ENCODE results near the gene CHST7. TPM values are rescaled to one million over a fixed set of nuclear protein-coding genes. Genes with fewer than 3 reads are reported as not detected.
A peak's percentile ranks its signal among the peaks of the same experiment; 100 is the strongest.

The CHST7 gene
- total and polyA plus RNA-seq, 2 donors (not counting 1 experiment from before 2014, with no cell fraction given): 1.3 to 2.6 TPM

DNA sequence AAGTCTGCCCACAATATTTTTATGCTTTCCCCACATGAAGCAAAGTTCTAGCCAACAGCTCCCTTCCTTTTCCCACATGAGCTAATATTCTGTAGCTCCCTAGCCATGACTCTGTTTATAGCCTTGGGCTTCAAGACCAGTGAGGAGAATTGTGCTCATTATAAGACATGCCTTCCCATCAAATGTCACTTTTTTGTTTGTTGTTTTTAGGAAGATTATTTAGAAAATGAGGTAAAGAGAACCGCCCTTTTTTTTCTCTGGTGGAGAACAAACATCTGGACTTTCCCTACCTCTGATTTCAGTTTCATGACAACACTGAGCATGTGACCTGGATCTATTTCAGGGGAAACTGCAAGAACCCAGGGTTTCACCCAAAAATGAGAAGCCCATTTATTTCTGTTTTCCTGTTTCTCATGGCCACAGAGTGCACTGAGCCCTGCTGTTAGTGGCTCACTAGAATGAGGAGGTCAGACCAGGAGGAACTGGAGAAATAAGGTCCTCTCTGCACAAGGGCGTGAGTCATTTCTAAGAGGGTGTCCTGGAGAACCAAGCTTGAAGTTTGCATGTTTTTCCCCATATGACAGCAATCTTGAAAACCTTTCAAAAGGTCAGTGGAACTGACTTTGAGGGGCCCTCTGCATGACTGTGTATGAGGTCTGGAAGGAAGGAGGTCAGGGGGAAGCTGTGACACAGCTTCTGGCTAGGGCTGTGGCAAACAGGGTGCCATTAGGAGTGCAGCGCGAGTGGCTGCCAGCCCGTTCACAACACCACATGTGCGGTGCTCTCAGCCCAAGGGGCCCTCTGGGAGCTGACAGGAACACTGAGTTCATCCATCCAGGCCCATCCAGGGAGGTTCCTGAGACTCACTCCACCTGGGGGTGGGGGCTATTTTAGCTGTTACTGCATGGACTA is 55.2 kb downstream of the CHST7 start:
- Mint-ChIP-seq H3K27me3 (no peaks in the 10 kb centered on the region), H3K4me3 (peak overlapping the region; percentile 51)
- intact Hi-C loops (cut with micrococcal nuclease): loop anchor here (5.0 kb wide), 1 partner anchor 56 kb away; the partner anchor contains the start of gene CHST7

More for the DNA sequence above, 55.2 kb downstream of the CHST7 start:
- POLR2A ChIA-PET: no interaction called here
- Histone ChIP-seq H3K4me3 (ENCODE audit: control extremely low read depth in 1 of 5, extremely low read depth in 1 of 5, insufficient read depth in 1 of 5, low read depth in 2 of 5, low read length in 4 of 5) (no peak overlapping the region), H3K27me3 (replicated peaks in 1 of 4; ENCODE audit: control extremely low read depth in 1 of 4, control insufficient read depth in 3 of 4, insufficient read depth in 4 of 4, low read length in 3 of 4) (no peaks in the 10 kb centered on the region), H3K79me2 (ENCODE audit: control insufficient read depth, insufficient read depth, low read length) (no peaks in the 10 kb centered on the region), H4K20me1 (ENCODE audit: control insufficient read depth, insufficient read depth, low read length, poor library complexity, severe bottlenecking) (no peaks in the 10 kb centered on the region), H3K9ac (ENCODE audit: low read length) (no peak overlapping the region), H3K4me2 (replicated peaks; ENCODE audit: low read depth, low read length, poor library complexity, severe bottlenecking) (peak overlapping the region; percentile 26), H3K4me1 (ENCODE audit: control insufficient read depth in 2 of 2, insufficient read depth in 2 of 2, low read length in 2 of 2) (peaks cover 34 to 37% of the 10 kb centered on the region in 2 donors), H2AFZ (ENCODE audit: insufficient read depth, low read depth, low read length, poor library complexity, severe bottlenecking) (no peak overlapping the region), H3K36me3 (replicated peaks in 1 of 2; ENCODE audit: control extremely low read depth in 1 of 2, control insufficient read depth in 1 of 2, extremely low read depth in 1 of 2, insufficient read depth in 2 of 2, low read length in 1 of 2) (peaks cover 1 to 25% of the 10 kb centered on the region in 2 experiments), H3K9me3 (ENCODE audit: control extremely low read depth in 1 of 3, control insufficient read depth in 2 of 3, insufficient read depth in 1 of 3, low read length in 2 of 3) (no peaks in the 10 kb centered on the region), H3K27ac (ENCODE audit: low read length in 2 of 2) (peak overlapping the region; percentile 43 to 72)
- Mint-ChIP-seq H3K27ac (peak overlapping the region; percentile 89), H3K9me3 (ENCODE audit: insufficient read depth) (no peaks in the 10 kb centered on the region), H3K4me1 (peaks cover 40% of the 10 kb centered on the region)
- ATAC-seq (ENCODE audit: low read depth) (peak; percentile 64), DNase-seq (peak; percentile 58)
- CTCF ChIA-PET: interaction anchor here (1.2 to 1.4 kb wide), 2 partner anchors 56 to 168 kb away, joined by 3 read pairs; no protein-coding TSS in a partner anchor
- TF ChIP-seq, protein P1, sequence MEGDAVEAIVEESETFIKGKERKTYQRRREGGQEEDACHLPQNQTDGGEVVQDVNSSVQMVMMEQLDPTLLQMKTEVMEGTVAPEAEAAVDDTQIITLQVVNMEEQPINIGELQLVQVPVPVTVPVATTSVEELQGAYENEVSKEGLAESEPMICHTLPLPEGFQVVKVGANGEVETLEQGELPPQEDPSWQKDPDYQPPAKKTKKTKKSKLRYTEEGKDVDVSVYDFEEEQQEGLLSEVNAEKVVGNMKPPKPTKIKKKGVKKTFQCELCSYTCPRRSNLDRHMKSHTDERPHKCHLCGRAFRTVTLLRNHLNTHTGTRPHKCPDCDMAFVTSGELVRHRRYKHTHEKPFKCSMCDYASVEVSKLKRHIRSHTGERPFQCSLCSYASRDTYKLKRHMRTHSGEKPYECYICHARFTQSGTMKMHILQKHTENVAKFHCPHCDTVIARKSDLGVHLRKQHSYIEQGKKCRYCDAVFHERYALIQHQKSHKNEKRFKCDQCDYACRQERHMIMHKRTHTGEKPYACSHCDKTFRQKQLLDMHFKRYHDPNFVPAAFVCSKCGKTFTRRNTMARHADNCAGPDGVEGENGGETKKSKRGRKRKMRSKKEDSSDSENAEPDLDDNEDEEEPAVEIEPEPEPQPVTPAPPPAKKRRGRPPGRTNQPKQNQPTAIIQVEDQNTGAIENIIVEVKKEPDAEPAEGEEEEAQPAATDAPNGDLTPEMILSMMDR (IDR thresholded peaks at IDR 0.05): no peak
- TF ChIP-seq EZH2 (IDR thresholded peaks at IDR 0.05; ENCODE audit: borderline replicate concordance, insufficient read depth, low read depth, low read length, poor library complexity, severe bottlenecking): no peak
- WGBS (ENCODE audit: insufficient coverage): 18% methylated on average over 4 of the region's 6 CpGs
